CD4-positive, alpha-beta T cell treated with Interleukin-21 for 1 hour (primary cell): Measurements from ENCODE around the gene PTPRN2.

ENCODE experiments used
- DNase-seq: peaks from one replicate; pipeline ENCODE4 v3.0.0-alpha.2; 2020

The PTPRN2 gene

GRCh38 chr7:157522189-157522588 is 1065.4 kb downstream of the PTPRN2 start:
- no peak for DNase-seq

GRCh38 chr7:157521752-157522151 is 1065.9 kb downstream of the PTPRN2 start:
- no peak for DNase-seq

DNA sequence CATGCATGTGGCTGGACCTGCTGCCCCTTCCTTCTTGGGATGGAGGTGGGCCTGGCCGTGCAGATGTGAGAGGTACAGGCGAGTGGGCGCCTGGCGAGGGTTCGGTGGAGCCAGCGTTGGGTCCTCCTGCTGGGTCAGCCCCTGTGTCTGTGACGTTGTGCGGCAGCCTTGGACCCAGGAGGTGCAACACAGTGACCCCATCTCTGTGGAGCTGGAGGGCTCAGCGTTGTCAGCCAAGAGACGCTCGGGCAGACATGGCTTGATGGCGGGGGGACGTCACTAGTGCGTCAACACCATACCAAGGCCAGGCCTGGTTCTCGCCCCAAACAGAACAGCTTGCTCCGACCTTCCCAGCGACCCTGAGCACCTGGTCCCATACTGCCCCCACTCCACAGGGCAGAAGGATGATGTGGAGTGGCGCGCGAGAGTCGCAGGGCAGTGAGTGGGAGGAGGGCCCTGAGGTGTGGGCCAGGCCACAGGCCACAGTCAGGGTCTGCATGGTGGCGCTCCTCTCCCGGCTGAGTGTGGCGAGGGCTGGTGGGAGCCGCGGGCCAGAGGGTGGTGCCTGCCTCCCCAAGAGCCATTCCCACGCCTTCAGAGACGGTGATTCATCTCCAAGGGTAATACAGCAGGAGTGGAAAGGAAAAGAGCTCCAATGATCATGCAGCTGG is 1066.4 kb downstream of the PTPRN2 start:
- DNase-seq = no peak

- no peak for DNase-seq
Observed at GRCh38 chr7:157520249-157520648, 1067.4 kb downstream of the PTPRN2 start.

DNA sequence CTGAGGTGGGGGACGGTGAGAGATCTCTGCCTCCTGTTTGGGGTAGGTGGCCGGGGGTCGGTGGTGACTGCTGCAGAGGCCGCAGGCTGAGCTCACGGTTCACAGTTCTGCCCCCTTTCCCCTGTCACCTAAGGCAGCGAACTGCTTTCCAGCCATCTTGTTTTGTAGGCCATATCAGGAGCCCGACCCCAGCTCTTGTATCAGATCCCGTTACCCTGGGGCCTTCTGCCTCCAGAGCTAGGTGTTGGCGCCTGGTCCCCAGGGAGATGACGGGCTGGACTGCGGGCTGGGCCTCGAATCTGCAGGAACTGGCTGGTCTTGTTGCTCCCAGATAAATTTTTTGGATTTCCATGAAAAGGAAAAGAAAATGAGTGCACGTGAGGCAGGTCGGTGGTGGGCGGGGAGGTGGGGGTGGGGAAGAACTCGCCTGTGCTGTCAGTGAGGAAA is 1067.8 kb downstream of the PTPRN2 start:
- DNase-seq = no peak

DNA sequence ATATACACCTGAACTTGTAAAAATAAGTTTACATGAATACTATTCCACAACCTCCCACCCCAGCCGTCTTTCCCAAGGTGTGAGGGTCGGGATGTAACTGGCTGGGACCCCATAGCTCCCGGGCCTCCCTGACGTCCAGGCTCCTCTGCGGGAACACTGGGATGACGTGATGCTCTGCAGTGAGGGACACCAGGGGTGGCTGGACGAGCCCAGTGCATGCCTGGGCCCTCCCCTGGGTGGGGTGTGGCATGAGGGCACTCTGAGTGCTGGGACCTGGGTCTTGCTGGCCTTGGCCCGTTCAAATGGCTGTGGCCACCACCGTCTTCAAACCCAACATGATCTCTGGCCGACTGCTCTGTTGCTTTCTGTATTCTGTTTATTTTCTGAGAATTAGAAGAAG is 1068.4 kb downstream of the PTPRN2 start:
- DNase-seq = no peak

DNA sequence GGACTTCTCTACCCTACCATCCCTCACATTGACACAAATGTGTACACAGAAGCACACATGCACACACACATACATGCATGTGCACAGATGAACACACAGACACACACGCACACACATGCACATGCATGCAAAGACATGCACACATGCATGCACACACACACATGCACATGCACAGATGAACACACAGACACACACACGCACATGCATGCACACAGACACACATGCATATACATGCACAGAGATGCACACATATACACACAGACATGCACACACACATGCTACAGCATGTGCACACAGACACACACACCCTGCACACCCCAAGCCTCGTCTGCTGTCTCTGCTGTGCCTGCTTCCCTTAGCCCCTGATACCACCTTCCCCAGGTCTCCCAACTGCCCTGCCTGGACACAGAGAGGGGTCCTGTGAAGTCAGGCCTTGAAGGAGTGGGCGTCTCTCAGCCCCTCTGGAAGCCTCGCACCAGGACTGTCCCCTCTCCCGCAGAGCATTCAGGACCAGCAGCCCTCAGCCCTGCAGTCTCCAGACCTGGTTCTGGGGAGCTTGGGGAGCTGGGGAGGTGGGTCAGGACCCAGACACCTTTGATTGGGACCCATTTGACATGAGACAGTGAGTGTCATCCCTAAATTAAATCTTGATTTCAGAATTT is 1069.0 kb downstream of the PTPRN2 start:
- no peak for DNase-seq

DNA sequence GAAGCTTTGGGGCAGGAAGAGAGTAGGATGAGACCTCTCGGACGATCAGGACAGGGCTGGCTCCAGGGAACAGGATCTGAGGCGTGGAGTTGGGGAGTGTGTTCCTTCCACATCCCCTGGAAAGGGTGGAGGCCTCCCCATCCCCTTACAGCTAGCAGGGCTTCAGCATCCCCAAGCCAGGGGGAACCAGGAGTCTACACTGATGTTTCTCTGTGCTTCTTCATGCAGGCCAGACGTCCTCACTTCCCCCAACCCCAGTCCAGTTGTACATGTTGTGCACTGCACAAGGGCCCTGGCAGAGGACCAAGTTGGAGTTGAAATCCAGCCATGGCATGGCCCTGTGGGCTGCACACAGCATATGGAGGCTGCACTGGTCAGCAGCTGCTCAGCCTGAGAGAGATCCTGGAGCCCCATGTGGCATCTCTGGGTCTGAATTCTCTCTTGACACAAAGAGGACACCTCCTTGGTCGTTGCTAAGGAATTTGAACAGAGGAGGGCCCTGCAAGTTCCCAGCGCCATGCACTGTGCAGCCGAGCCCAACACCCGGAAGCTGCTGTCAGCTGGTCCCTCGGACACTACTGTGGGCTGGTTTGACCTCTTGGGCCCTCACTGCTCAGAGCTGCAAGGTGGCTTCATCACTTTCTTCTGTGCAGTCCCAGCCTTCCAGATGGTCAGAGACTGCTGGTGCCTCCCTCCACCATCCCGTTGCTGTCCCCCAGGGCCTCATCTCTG is 1069.7 kb downstream of the PTPRN2 start:
- no peak for DNase-seq

DNA sequence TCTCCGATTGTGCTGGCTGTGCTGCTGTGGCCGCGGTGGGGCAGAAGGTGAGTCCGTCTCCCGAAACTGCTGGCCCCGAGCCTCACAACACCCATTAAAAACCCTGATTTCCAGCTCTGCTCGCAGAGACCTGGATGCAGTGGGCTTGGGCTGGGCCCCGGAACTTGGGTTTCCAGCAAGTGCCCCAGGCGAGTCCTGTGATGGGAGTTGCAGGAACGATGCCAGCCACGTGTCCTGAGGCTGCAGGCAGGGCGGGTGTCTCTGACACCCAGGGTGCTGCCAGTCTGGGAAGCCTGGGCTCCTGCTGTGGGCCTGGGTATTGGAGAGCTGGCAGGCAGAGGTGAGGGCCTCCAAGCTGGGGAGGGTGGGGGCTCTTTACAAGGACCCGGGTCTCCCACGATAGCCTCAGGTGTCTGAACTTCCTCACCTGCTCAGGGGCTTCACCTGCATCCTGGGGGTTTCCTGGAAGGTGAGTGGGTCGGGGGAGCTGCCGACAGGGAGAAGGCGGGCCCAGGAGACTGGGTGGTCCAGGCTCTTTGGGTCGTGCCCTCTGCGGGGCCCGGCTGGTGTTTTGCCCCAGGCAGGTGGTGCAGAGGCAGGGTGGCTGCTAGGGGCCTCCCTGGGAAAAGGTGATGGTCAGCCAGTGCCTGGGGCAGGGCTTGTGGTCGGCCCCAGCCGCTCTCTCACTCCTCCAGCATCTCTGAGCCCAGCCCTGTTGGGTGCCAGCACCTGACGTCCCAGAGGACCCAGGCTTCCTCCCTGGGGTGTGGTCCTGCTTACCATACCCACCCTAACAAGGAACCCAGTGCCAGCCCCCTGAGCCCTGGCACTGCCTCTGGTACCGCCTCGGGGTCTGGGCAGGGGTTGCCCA is 1070.5 kb downstream of the PTPRN2 start:
- no peak for DNase-seq

DNA sequence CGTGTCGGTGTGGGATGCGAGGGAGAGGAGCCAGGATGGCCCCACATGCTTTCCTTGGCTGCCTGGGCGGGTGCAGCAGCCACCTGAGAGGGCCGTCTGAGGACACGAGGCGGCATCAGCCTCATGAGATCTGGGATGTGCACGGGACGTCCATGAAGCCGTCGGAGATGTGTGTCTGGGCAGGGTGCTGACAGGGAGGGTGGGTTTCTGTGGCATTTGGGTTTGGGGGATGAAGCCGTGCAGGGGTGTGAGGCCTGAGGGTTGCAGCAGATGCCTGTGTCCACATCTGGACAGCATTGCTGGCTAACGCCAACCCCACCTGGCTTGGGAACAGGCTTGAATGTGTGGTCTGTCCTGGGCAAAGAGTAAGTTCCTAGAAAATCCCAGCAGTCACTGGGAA is 1071.3 kb downstream of the PTPRN2 start:
- no peak for DNase-seq

DNA sequence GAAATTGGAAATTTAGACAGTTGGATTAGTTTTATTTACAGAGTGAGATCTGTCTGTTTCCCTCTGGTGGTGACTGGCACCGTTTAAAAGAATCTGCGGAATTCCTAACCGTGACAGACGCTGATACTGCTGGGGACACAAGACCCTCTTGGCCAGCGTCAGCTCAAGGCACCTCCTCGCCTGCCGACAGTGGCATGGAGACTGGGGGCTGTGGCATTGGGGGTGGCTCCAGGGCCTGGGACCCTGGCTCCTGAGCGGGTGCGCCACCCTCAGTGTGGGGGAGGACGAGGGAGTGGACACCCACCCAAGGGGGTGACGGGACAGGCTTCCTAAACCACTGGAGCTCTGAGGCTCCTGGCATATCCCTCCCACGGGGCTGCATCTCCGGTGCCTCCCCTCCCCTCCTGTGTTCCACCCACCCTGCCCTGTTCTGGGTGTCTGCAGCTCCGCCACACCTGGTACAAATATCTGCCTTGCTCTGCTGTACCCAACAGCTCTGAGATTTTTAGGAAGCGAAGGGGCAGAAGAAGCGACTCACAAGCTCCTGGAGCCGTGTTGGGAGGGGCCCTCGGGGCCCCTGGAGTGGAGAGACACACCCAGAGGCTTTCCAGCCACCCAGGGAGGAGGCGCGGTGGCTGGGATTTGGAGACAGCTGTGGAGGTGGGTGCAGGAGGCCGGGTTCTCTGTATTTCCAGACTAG is 1072.1 kb downstream of the PTPRN2 start:
- no peak for DNase-seq

DNA sequence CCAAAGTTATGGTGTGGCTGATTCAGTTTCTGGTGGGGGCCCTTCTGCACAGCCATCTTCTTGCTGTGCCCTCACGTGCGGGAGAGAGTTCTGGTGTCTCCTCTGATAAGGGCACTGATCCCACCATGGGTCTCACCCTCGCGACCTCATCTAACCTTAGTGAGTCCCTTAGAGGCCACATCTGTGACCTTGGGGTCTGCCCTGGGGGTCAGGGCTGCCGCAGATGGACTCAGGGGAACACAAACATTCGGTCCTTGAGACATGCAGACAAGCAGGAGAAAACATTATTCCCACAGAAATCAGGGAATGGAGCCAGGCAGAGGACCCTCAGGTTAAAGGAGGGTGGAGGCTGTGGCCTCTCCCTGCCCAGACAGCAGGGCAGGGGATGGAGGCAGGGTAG is 1072.9 kb downstream of the PTPRN2 start:
- DNase-seq = no peak

DNA sequence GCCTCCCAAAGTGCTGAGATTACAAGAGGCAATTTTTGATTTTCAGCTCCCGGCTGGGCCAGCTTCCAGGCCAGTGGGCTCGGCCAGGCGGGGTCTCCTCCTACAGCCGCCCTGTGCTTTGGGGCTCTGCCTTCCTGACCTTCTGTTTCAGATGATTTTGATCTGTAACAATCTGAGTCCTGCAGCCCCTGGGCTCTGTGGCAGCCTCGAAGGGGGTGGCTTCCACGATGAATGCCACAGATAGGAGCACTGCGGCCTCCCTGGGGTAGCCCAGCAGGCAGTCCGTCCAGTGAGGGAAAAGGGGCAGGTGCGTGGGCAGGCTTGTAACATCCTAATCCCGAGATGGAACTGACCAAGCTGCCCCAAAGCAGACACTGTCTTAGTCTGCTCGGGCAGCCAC is 1073.3 kb downstream of the PTPRN2 start:
- DNase-seq = no peak

DNA sequence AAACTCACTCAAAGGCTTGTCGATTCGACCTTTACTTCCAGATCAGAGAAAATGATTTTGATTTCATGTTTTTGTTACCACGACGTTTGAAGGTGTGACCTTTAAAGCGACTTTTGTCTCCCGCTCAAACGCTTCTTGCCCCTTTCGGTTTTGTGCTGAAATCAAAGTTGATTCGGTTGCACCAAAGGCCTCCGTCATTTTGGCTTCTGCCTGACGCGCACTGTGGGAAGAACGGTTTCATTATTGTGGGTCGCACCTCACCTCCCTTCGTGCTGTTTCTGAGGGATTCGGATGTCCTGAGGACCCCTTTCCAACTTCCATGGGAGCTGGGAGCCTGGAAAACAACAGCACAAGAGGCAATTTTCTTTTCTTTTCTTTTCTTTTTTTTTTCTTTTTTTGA is 1073.9 kb downstream of the PTPRN2 start:
- DNase-seq = no peak

DNA sequence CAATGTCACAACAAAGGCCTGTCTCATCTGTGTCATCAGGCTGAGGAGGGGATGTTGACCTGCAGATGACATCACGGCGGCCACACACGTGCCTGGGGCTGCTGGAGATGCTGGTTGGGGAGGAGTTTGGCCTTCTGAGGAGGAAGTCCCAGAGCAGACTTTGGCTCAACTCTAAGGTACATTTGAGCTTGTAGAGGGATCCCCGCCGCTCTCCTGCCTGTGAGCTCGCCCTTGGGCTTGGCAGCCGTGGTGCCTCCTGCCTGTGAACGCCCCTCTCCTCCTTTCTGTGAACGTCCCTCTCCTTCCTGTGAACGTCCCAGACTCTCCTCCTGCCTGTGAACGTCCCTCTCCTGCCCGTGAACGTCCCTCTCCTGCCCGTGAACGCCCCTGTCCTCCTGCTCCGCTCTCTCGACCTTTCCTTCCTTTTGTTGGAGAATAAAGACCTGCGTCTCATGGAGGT is 1074.4 kb downstream of the PTPRN2 start:
- no peak for DNase-seq

GRCh38 chr7:157509226-157509625 is 1078.4 kb downstream of the PTPRN2 start:
- no peak for DNase-seq

GRCh38 chr7:157508477-157508881 is 1079.1 kb downstream of the PTPRN2 start:
- DNase-seq = no peak

DNA sequence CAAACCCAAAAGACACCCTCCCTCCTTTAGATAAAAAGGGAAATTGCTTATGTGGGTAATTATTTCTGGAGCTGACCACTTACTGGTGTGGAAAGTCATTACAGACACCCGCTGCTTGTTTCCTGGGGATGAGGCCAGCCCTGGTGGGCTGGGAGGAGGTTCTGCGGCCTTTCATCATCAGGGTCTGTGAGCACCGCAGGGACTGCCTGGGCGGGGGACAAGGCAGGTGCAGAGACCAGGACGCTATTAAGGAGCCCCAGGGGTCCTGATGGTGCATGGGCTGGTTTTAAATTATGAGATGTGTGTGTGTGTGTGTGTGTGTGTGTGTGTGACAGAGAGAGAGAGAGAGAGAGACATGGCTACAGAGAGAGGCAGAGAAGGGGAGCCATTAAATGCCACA is 1079.6 kb downstream of the PTPRN2 start:
- no peak for DNase-seq

GRCh38 chr7:157506268-157506667 is 1081.4 kb downstream of the PTPRN2 start:
- no peak for DNase-seq

GRCh38 chr7:157505646-157506045 is 1082.0 kb downstream of the PTPRN2 start:
- no peak for DNase-seq

DNA sequence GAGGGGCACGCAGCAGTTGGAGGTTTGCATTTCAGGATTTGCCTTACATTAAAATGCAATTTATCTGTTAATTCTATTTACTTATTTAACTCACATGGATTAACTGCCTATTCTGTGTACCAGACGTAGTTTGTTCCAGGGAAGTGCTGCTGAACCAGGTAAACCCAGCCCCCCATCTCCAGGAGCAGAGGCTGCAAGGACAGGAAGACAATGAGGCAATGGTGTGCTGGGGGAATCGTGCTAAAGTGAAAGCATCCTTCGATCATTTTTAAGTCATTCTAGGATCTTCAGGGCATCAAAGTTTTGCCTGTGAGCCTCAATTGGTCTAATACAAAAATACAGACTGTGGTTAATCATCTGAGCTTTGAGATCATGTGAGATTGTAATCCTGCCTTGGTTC is 1084.4 kb downstream of the PTPRN2 start:
- DNase-seq = peak; percentile 29

DNA sequence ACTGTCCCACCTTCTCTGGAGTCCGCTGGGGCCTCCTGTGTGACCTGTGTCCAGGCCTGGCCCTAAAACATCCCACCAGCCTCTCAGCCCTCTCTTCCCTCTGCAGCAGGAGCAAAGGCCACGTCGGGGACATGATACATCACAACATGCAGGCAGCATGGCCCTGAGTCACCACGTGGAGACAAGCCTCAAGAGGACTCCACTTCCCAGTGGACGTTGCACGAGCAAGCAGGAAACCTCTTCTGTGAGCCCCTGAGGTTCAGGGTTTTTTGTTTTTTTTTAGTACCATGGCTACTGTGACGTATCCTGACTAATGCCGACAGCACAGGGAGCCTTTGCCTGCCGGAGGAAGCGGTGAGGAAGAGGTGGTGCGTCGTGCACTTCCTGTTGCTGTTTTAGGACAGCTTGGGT is 1084.9 kb downstream of the PTPRN2 start:
- DNase-seq = peak; percentile 86
